H1 (cell line): Measurements from ENCODE around the gene STT3B.

ENCODE experiments used
- CBX8 ChIP-seq: fragments of 300-800, 300-1000 bp; sonication (generic); IDR thresholded peaks from 2 replicates; pipeline ENCODE4 v1.7.1; 2016; ENCODE audit warnings: low read depth, low read length, borderline replicate concordance
- EGR1 ChIP-seq: IDR thresholded peaks from 2 replicates; pipeline ENCODE4 v1.6.1; 2011; ENCODE audit warnings: low read depth, low read length, borderline replicate concordance
- EP300 ChIP-seq, 2 experiments: IDR thresholded peaks; 1 replicate in 1 of 2; 2 replicates in 1 of 2; pipeline ENCODE4 v1.6.1; 2011 to 2012; ENCODE audit warnings: low read depth in 2 of 2, low read length in 2 of 2, mild to moderate bottlenecking in 2 of 2, borderline replicate concordance in 1 of 2, inconsistent platforms in 1 of 2, moderate library complexity in 1 of 2
- JUND ChIP-seq: IDR thresholded peaks from 2 replicates; pipeline ENCODE4 v1.6.1; 2011; ENCODE audit warnings: mild to moderate bottlenecking, improper control_type of control experiment, low read length
- POLR2A ChIP-seq, 2 experiments: IDR thresholded peaks; 1 replicate in 1 of 2; 2 replicates in 1 of 2; pipeline ENCODE4 v1.6.1; 2011; ENCODE audit warnings: low read depth in 2 of 2, low read length in 2 of 2, mild to moderate bottlenecking in 2 of 2; ENCODE audit errors: control extremely low read depth in 1 of 2
- POLR2AphosphoS5 ChIP-seq: IDR thresholded peaks from 2 replicates; pipeline ENCODE4 v1.6.1; 2011; ENCODE audit warnings: low read depth, low read length
- RAD21 ChIP-seq, 2 experiments: IDR thresholded peaks in 1 of 2; conservative IDR thresholded peaks in 1 of 2; 2 replicates each; pipeline ENCODE4 v1.6.1; 2011; ENCODE audit warnings: low read depth in 2 of 2, low read length in 2 of 2, improper control_type of control experiment in 1 of 2, inconsistent platforms in 1 of 2, mild to moderate bottlenecking in 1 of 2, moderate library complexity in 1 of 2
- TAF1 ChIP-seq: IDR thresholded peaks from 2 replicates; pipeline ENCODE4 v1.6.1; 2011; ENCODE audit warnings: mild to moderate bottlenecking, low read depth, low read length
- TF ChIP-seq, protein P1 (sequence below), 3 experiments: IDR thresholded peaks; 1 replicate in 2 of 3; 2 replicates in 1 of 3; pipeline versions ENCODE4 v1.5.1 to v1.6.1; 2011; ENCODE audit warnings: low read length in 3 of 3, mild to moderate bottlenecking in 3 of 3, inconsistent platforms in 2 of 3, low read depth in 1 of 3, moderate library complexity in 1 of 3; ENCODE audit not compliant: insufficient read depth in 1 of 3; ENCODE audit errors: control extremely low read depth in 1 of 3

- TF ChIP-seq POLR2AphosphoS5 (no peak), TAF1 (no peak), CBX8 (no peak), POLR2A (IDR thresholded peaks at IDR 0.05; ENCODE audit: control extremely low read depth in 1 of 2, low read depth in 2 of 2, low read length in 2 of 2) (no peak), RAD21 (IDR thresholded peaks at IDR 0.05 in 1 of 2, conservative IDR thresholded peaks at IDR 0.05 in 1 of 2; ENCODE audit: low read depth in 2 of 2, low read length in 2 of 2) (peak in 1 of 2 experiments; percentile 4; a peak in 1 of 4 replicates), EP300 (IDR thresholded peaks at IDR 0.05; ENCODE audit: borderline replicate concordance in 1 of 2, low read depth in 2 of 2, low read length in 2 of 2) (no peak), JUND (no peak), EGR1 (no peak)
- TF ChIP-seq, protein P1, sequence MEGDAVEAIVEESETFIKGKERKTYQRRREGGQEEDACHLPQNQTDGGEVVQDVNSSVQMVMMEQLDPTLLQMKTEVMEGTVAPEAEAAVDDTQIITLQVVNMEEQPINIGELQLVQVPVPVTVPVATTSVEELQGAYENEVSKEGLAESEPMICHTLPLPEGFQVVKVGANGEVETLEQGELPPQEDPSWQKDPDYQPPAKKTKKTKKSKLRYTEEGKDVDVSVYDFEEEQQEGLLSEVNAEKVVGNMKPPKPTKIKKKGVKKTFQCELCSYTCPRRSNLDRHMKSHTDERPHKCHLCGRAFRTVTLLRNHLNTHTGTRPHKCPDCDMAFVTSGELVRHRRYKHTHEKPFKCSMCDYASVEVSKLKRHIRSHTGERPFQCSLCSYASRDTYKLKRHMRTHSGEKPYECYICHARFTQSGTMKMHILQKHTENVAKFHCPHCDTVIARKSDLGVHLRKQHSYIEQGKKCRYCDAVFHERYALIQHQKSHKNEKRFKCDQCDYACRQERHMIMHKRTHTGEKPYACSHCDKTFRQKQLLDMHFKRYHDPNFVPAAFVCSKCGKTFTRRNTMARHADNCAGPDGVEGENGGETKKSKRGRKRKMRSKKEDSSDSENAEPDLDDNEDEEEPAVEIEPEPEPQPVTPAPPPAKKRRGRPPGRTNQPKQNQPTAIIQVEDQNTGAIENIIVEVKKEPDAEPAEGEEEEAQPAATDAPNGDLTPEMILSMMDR (IDR thresholded peaks at IDR 0.05; ENCODE audit: control extremely low read depth in 1 of 3, insufficient read depth in 1 of 3, low read depth in 1 of 3, low read length in 3 of 3) = peak in 1 of 3 experiments; percentile 19; a peak in 1 of 4 replicates
Observed at GRCh38 chr3:31531452-31531991, 1.2 kb upstream of the STT3B start.
